ENCODE data around the gene SAMD1. TPM values are rescaled to one million over a fixed set of nuclear protein-coding genes. Genes with fewer than 3 reads are reported as not detected.
A peak's percentile ranks its signal among the peaks of the same experiment; 100 is the strongest.

Gene SAMD1
- total RNA-seq, 3 donors from 2014 or later: 10.8 to 15.4 (median 14.2) TPM

DNA sequence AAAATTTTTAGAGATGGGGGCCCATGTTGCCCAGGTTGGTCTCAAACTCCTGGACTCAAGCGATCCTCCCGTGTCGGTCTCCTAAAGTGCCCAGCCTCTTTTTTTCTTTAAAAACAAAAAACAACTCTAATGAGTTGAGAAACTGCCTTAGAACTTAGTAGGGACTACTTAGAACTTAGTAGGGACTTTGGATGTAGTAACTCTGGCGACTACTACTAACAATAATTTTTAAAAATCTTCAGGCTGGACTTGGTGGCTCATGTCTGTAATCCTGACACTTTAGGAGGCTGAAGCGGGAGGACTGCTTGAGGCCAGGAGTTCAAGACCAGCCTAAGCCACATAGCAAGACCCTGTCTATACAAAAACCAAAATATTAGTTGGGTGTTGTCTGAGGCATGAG lies 4.5 kb downstream of the SAMD1 start:
- Histone ChIP-seq H3K27me3 (no peaks in the 10 kb centered on the region), H3K27ac (no peak overlapping the region), H3K4me1 (no peaks in the 10 kb centered on the region), H3K4me3 (no peak overlapping the region), H3K36me3 (no peaks in the 10 kb centered on the region), H3K9me3 (no peaks in the 10 kb centered on the region)
- no peak for DNase-seq (ENCODE audit: low spot score in 2 of 2)
- intact Hi-C loops (cut with DNase I; ENCODE audit: low total_unique reads): no loop called here
- TF ChIP-seq, protein P1, sequence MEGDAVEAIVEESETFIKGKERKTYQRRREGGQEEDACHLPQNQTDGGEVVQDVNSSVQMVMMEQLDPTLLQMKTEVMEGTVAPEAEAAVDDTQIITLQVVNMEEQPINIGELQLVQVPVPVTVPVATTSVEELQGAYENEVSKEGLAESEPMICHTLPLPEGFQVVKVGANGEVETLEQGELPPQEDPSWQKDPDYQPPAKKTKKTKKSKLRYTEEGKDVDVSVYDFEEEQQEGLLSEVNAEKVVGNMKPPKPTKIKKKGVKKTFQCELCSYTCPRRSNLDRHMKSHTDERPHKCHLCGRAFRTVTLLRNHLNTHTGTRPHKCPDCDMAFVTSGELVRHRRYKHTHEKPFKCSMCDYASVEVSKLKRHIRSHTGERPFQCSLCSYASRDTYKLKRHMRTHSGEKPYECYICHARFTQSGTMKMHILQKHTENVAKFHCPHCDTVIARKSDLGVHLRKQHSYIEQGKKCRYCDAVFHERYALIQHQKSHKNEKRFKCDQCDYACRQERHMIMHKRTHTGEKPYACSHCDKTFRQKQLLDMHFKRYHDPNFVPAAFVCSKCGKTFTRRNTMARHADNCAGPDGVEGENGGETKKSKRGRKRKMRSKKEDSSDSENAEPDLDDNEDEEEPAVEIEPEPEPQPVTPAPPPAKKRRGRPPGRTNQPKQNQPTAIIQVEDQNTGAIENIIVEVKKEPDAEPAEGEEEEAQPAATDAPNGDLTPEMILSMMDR (IDR thresholded peaks at IDR 0.05): no peak

DNA sequence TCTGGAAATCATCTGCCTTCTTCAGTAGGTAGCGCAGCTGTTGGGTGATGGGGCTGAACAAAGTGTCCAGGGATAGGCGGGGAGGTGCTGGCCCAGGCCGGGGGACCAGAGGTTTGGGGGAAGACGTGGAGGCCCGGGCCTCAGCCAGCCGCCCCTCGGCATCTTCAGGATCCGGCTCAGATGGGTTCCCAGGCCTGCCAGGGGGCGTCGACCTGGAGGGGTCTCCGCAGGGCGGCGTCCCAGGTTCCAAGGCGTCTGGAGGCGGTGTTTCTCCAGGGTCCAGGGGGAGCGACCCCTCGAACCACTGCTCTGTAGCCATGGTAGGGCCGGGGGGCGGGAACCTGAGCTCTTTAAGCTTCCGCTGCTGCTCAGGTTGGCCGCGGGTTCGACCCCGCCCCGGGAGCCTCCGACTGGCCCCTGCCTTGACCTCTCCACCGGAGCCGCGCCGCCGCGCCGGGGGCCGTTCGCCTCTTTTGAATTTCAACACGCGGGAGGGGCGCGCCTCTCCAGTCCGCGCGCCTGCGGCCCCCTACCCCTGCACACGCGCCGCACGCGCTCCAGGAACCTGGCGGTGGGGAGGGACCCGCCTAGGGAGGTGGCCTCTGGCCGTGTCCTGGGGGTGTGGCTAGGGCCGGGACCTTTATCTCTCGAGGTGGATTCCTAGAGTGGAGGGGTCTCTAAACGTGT lies 5.1 kb downstream of the SAMD1 start, which contains the start of gene C19orf67:
Gene C19orf67 (minus strand): TSS at position 475 of the 687 bp plus-strand sequence. CDS start 156 bp downstream, at position 319.
- H3K9me3 ChIP-seq: no peaks in the 10 kb centered on the region

DNA sequence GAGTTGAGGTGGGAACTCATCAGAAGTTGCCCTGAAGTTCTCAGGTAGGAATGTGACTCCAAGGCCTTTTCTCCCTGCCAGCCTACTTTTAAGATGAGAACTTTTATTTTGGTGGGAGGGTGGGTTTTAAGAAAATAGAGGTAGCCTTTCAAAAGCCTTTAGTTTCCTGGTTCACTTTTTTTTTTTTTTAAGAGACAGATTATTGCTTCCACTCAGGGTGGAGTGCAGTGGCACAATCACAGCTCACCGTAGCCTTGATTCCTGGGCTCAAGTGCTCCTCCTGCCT lies 7.9 kb downstream of the SAMD1 start:
- TF ChIP-seq, protein P1 (IDR thresholded peaks at IDR 0.05): no peak
- no peak for TF ChIP-seq POLR2A (IDR thresholded peaks at IDR 0.05)
- TF ChIP-seq POLR2AphosphoS5 (IDR thresholded peaks at IDR 0.05): no peak
- no peak for DNase-seq (ENCODE audit: low spot score in 2 of 2)
- peak overlapping the region in 2 of 3 donors; percentile 77 to 78 for H3K4me3 ChIP-seq
- H3K4me1 ChIP-seq: no peaks in the 10 kb centered on the region
- H3K27ac ChIP-seq: peak overlapping the region; percentile 94 to 96
- H3K9me3 ChIP-seq: no peaks in the 10 kb centered on the region
- H3K27me3 ChIP-seq: no peaks in the 10 kb centered on the region
- no peaks in the 10 kb centered on the region for H3K36me3 ChIP-seq
- intact Hi-C loops (cut with DNase I; ENCODE audit: low total_unique reads): loop anchor here (1.0 kb wide), 1 partner anchor 22 kb away; no protein-coding TSS in a partner anchor

More for the DNA sequence above, 5.1 kb downstream of the SAMD1 start, which contains the start of gene C19orf67:
- DNase-seq (ENCODE audit: low spot score in 2 of 2): no peak
- TF ChIP-seq POLR2A (IDR thresholded peaks at IDR 0.05) (no peak), POLR2AphosphoS5 (IDR thresholded peaks at IDR 0.05) (no peak)
- TF ChIP-seq, protein P1 (IDR thresholded peaks at IDR 0.05): no peak
- no peak within 1 kb of the TSS for H3K4me3 ChIP-seq
- no peak within 1 kb of the TSS for H3K27ac ChIP-seq
- intact Hi-C loops (cut with DNase I; ENCODE audit: low total_unique reads): no loop called here
- H3K36me3 ChIP-seq: no peaks in the 10 kb centered on the region
- no peaks in the 10 kb centered on the region for H3K27me3 ChIP-seq
- H3K4me1 ChIP-seq: no peaks in the 10 kb centered on the region

DNA sequence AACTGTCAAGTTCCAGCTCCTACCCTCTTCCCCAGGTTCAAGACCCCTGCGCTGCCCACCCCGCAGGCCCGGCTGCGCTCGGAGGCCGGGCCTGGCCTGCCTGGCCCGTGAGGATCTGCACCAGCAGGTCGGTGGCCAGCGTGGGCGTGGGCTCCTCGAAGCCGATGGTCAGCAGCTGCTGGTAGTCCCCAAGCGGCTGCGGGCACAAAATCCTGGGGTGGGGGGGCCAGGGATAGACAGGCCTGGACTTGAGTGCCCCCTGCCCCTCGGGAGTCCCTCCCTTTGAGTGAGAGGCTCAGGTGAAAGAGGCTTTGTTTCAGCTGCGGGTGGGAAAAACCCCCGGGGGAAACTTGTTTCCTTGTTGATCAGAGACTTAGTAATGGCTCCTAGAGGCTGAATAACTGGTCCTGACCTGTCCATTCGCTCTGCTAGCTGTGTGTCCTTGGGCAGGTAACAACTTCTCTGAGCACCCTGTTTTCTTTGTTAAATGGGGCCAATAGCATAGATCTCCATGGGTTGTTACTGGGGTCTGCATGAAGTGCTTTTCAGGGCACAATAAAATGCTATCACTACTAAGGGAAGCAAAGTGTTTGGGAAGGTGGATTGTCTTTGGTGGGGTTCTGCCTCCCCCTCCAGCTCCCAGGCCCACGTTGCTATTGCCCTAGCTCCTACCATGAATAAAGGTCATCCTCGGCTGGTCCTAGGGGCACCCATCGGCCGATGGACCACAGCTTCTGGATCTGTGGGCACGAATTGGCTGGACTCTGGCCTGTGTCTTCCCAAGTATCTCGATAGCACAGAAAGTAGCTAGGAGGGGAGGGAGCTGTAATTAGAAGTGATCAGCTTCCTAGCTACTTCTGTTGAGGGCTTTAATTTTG lies 8.5 kb downstream of the SAMD1 start:
- DNase-seq (ENCODE audit: low spot score in 2 of 2): peak; percentile 66 to 88
- H3K27ac ChIP-seq: peak overlapping the region; percentile 94 to 96
- intact Hi-C loops (cut with DNase I; ENCODE audit: low total_unique reads): loop anchor here (1.0 kb wide), 1 partner anchor 22 kb away; no protein-coding TSS in a partner anchor
- H3K36me3 ChIP-seq: no peaks in the 10 kb centered on the region
- H3K9me3 ChIP-seq: no peaks in the 10 kb centered on the region
- no peak for TF ChIP-seq POLR2AphosphoS5 (IDR thresholded peaks at IDR 0.05)
- no peak for TF ChIP-seq POLR2A (IDR thresholded peaks at IDR 0.05)
- TF ChIP-seq, protein P1 (IDR thresholded peaks at IDR 0.05): no peak
- H3K4me1 ChIP-seq: no peaks in the 10 kb centered on the region
- H3K4me3 ChIP-seq: peak overlapping the region; percentile 77 to 80 (median 78)
- no peaks in the 10 kb centered on the region for H3K27me3 ChIP-seq

Measured in breast epithelium (tissue), 4 donors.